ENCODE measurements around the gene TRIL.

The TRIL gene

DNA sequence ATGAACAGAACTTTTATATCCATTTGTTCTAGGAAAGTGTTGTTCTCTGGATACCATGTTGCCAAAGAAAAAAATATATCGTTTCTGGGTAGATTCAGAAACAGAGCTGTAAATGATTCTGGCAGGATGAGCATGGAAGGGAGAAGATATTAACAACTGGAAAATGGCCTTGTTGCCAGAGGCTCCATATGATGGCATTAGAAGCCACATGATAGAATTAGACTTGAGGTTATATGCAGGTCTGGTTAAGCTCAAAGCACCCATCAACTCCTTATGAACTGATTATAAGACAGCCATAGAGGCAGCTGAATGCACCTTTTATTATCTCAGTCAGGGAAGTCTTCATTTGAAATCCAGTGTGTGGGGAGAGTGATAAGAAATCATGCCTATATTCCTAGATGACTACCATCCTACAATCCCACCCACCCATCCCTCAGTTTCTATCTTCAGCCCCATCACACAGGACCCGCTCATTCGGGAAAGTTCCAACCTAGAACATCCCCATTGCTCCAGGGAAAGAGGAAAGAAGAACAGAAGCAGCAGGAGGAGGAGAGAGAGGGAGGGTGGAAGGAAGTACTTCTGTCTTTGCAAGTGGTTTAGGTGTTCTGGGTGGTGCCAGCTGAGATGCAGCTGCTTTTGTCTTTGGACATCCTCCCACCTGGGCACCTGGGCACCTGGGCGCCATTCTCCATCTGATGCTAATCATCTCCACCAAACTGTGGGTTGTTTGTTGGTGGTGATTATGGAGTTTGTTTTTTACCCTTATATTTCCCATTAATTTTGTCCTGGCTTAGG, 25.5 kb upstream of the TRIL start:
- no peak overlapping the region for H3K4me2 ChIP-seq
- no peak overlapping the region for H3K9ac ChIP-seq
- no peak overlapping the region for H2AFZ ChIP-seq (ENCODE audit: low read depth)
- H3K4me3 ChIP-seq (IDR thresholded peaks at IDR 0.05; ENCODE audit: insufficient read depth, low read depth, low read length): no peak overlapping the region
- H3K4me1 ChIP-seq (ENCODE audit: low read depth, poor library complexity, severe bottlenecking): peaks cover 6% of the 10 kb centered on the region
- no peak overlapping the region for H3K27ac ChIP-seq
- no peaks in the 10 kb centered on the region for H4K20me1 ChIP-seq (ENCODE audit: insufficient read depth)
- H3K79me2 ChIP-seq (ENCODE audit: insufficient read depth, low read depth): no peaks in the 10 kb centered on the region
- H3K36me3 ChIP-seq (ENCODE audit: insufficient read depth): no peaks in the 10 kb centered on the region
- TF ChIP-seq CTCF (conservative IDR thresholded peaks at IDR 0.05; ENCODE audit: low read depth, low read length): no peak
- H3K27me3 ChIP-seq (ENCODE audit: insufficient read depth, low read depth): no peaks in the 10 kb centered on the region

DNA sequence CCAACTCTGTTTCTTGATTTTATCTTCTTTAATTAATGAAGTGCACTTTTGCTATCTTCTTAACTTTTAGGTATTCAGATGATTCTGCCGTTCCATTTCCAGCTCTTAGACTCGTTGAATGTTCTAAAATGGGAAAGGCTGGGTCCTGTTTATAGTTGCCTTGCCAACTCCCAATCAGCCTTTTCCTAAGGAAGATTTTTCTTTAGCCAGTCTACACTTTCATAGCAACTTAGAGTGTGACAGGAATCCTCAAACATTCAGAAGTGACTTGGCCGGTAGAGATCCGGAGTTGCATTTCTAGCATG, 23.0 kb upstream of the TRIL start:
- Histone ChIP-seq H3K4me3 (IDR thresholded peaks at IDR 0.05; ENCODE audit: insufficient read depth, low read depth, low read length) (no peak overlapping the region), H2AFZ (ENCODE audit: low read depth) (no peak overlapping the region), H3K4me2 (no peak overlapping the region), H3K9ac (no peak overlapping the region), H3K27ac (no peak overlapping the region), H3K27me3 (ENCODE audit: insufficient read depth, low read depth) (no peaks in the 10 kb centered on the region), H3K79me2 (ENCODE audit: insufficient read depth, low read depth) (no peaks in the 10 kb centered on the region), H4K20me1 (ENCODE audit: insufficient read depth) (no peaks in the 10 kb centered on the region), H3K36me3 (ENCODE audit: insufficient read depth) (no peaks in the 10 kb centered on the region), H3K4me1 (ENCODE audit: low read depth, poor library complexity, severe bottlenecking) (peaks cover 6% of the 10 kb centered on the region)
- no peak for TF ChIP-seq CTCF (conservative IDR thresholded peaks at IDR 0.05; ENCODE audit: low read depth, low read length)

GRCh38 chr7:28980451-28981160, 22.5 kb upstream of the TRIL start:
- no peaks in the 10 kb centered on the region for H3K79me2 ChIP-seq (ENCODE audit: insufficient read depth, low read depth)
- TF ChIP-seq CTCF (conservative IDR thresholded peaks at IDR 0.05; ENCODE audit: low read depth, low read length): no peak
- no peak overlapping the region for H2AFZ ChIP-seq (ENCODE audit: low read depth)
- H3K4me2 ChIP-seq: no peak overlapping the region
- H3K27ac ChIP-seq: no peak overlapping the region
- peaks cover 6% of the 10 kb centered on the region for H3K4me1 ChIP-seq (ENCODE audit: low read depth, poor library complexity, severe bottlenecking)
- no peaks in the 10 kb centered on the region for H4K20me1 ChIP-seq (ENCODE audit: insufficient read depth)
- no peaks in the 10 kb centered on the region for H3K27me3 ChIP-seq (ENCODE audit: insufficient read depth, low read depth)
- H3K9ac ChIP-seq: no peak overlapping the region
- no peak overlapping the region for H3K4me3 ChIP-seq (IDR thresholded peaks at IDR 0.05; ENCODE audit: insufficient read depth, low read depth, low read length)
- H3K36me3 ChIP-seq (ENCODE audit: insufficient read depth): no peaks in the 10 kb centered on the region

DNA sequence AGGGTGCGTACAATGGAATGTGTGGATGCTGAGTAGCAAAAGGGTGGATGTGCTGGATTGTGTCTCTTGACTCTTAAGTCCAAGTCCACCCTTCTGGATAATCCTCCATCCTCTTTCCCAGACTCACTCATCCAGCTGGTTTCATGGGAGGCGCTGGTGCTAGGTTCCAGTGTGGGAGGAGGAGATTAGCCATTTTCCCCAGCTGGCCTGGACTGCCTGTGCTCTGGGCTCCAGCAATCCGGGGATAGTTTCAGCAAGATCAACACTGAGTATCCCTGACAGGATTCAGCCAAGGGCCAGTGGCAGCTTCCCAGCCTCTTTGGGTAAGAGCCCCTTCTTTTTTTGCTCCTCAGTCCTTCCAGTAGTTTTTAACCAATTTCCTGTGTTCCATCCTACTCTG, 21.6 kb upstream of the TRIL start:
- H3K4me3 ChIP-seq (IDR thresholded peaks at IDR 0.05; ENCODE audit: insufficient read depth, low read depth, low read length): no peak overlapping the region
- H3K9ac ChIP-seq: no peak overlapping the region
- H3K27me3 ChIP-seq (ENCODE audit: insufficient read depth, low read depth): no peaks in the 10 kb centered on the region
- no peak overlapping the region for H2AFZ ChIP-seq (ENCODE audit: low read depth)
- H3K4me2 ChIP-seq: no peak overlapping the region
- no peaks in the 10 kb centered on the region for H4K20me1 ChIP-seq (ENCODE audit: insufficient read depth)
- no peaks in the 10 kb centered on the region for H3K79me2 ChIP-seq (ENCODE audit: insufficient read depth, low read depth)
- TF ChIP-seq CTCF (conservative IDR thresholded peaks at IDR 0.05; ENCODE audit: low read depth, low read length): no peak
- H3K4me1 ChIP-seq (ENCODE audit: low read depth, poor library complexity, severe bottlenecking): peaks cover 4% of the 10 kb centered on the region
- H3K36me3 ChIP-seq (ENCODE audit: insufficient read depth): no peaks in the 10 kb centered on the region
- no peak overlapping the region for H3K27ac ChIP-seq

All from KMS-11 (cell line).